H9 (cell line): Measurements from ENCODE around the gene GRIA4. TPM values are rescaled to one million over a fixed set of nuclear protein-coding genes. Genes with fewer than 3 reads are reported as not detected.

Experiments
- DNase-seq: peaks from one replicate; pipeline ENCODE4 v3.0.0-alpha.2; 2017
- H2AFZ ChIP-seq: one replicate; pipeline ENCODE4 v1.6.1; 2013; ENCODE audit warnings: mild to moderate bottlenecking, low read length, control low read depth, moderate library complexity
- H2AK5ac ChIP-seq: 2 replicates; pipeline ENCODE4 v1.6.1; 2013; ENCODE audit warnings: low read length, control low read depth, mixed read lengths; ENCODE audit not compliant: insufficient read length
- H2BK120ac ChIP-seq: one replicate; pipeline ENCODE4 v1.6.1; 2013; ENCODE audit warnings: low read depth, mild to moderate bottlenecking, low read length, control low read depth, inconsistent platforms; ENCODE audit not compliant: poor library complexity, severe bottlenecking
- H2BK12ac ChIP-seq: 2 replicates; pipeline ENCODE4 v1.6.1; 2013; ENCODE audit warnings: low read length, control low read depth, mixed read lengths, low read depth; ENCODE audit not compliant: insufficient read length
- H2BK15ac ChIP-seq: 2 replicates; pipeline ENCODE4 v1.6.1; 2013; ENCODE audit warnings: low read depth, low read length, control low read depth
- H2BK20ac ChIP-seq: one replicate; pipeline ENCODE4 v1.6.1; 2013; ENCODE audit warnings: low read depth, mild to moderate bottlenecking, low read length, control low read depth, inconsistent platforms; ENCODE audit not compliant: poor library complexity, severe bottlenecking
- H2BK5ac ChIP-seq: 2 replicates; pipeline ENCODE4 v1.6.1; 2013; ENCODE audit warnings: low read length, control low read depth, mixed read lengths; ENCODE audit not compliant: insufficient read length
- H3K14ac ChIP-seq: 2 replicates; pipeline ENCODE4 v1.6.1; 2013; ENCODE audit warnings: low read length, control low read depth; ENCODE audit not compliant: insufficient read depth
- H3K18ac ChIP-seq: 2 replicates; pipeline ENCODE4 v1.6.1; 2013; ENCODE audit warnings: low read depth, mild to moderate bottlenecking, mixed read lengths, low read length, control low read depth; ENCODE audit not compliant: insufficient read length
- H3K23ac ChIP-seq: 2 replicates; pipeline ENCODE4 v1.6.1; 2013; ENCODE audit warnings: low read length, control low read depth, mixed read lengths, low read depth; ENCODE audit not compliant: insufficient read length
- H3K23me2 ChIP-seq: 2 replicates; pipeline ENCODE4 v1.6.1; 2013; ENCODE audit warnings: low read depth, mild to moderate bottlenecking, mixed read lengths, low read length, control low read depth; ENCODE audit not compliant: insufficient read length, poor library complexity, severe bottlenecking
- H3K27ac ChIP-seq: 2 replicates; pipeline ENCODE4 v1.5.1; 2013; ENCODE audit warnings: low read length, control low read depth, mixed read lengths, low read depth; ENCODE audit not compliant: insufficient read length
- H3K27me3 ChIP-seq: 2 replicates; pipeline ENCODE4 v1.6.1; 2013; ENCODE audit warnings: low read length, control low read depth, inconsistent platforms; ENCODE audit not compliant: insufficient read depth
- H3K4ac ChIP-seq: 2 replicates; pipeline ENCODE4 v1.6.1; 2013; ENCODE audit warnings: low read depth, mild to moderate bottlenecking, control low read depth, inconsistent platforms, low read length, moderate library complexity
- H3K4me1 ChIP-seq: 2 replicates; pipeline ENCODE4 v1.6.1; 2013; ENCODE audit warnings: low read length, control low read depth, inconsistent platforms; ENCODE audit not compliant: insufficient read depth
- H3K4me2 ChIP-seq: 2 replicates; pipeline ENCODE4 v1.6.1; 2013; ENCODE audit warnings: low read length, control low read depth, mixed read lengths; ENCODE audit not compliant: insufficient read length, insufficient read depth
- H3K56ac ChIP-seq: 2 replicates; pipeline ENCODE4 v1.6.1; 2013; ENCODE audit warnings: low read depth, mild to moderate bottlenecking, mixed read lengths, low read length, control low read depth; ENCODE audit not compliant: insufficient read length
- H3K79me1 ChIP-seq: 2 replicates; pipeline ENCODE4 v1.6.1; 2013; ENCODE audit warnings: low read depth, mild to moderate bottlenecking, moderate library complexity, low read length, control low read depth, inconsistent platforms; ENCODE audit not compliant: insufficient read depth, poor library complexity, severe bottlenecking
- H3K79me2 ChIP-seq: 2 replicates; pipeline ENCODE4 v1.6.1; 2013; ENCODE audit warnings: low read length, control low read depth, inconsistent platforms; ENCODE audit not compliant: insufficient read depth
- H3K9ac ChIP-seq: 2 replicates; pipeline ENCODE4 v1.6.1; 2013; ENCODE audit warnings: low read length, control low read depth, mixed read lengths; ENCODE audit not compliant: insufficient read length; ENCODE audit errors: extremely low read depth
- H3K9me3 ChIP-seq: one replicate; pipeline ENCODE4 v1.6.1; 2013; ENCODE audit warnings: low read depth, low read length, inconsistent platforms; ENCODE audit not compliant: control insufficient read depth
- H3T11ph ChIP-seq: one replicate; pipeline ENCODE4 v1.6.1; 2013; ENCODE audit warnings: mild to moderate bottlenecking, low read length, control low read depth, inconsistent platforms
- H4K20me1 ChIP-seq: one replicate; pipeline ENCODE4 v1.6.1; 2013; ENCODE audit not compliant: control insufficient read depth, insufficient read length, insufficient read depth
- H4K5ac ChIP-seq: 2 replicates; pipeline ENCODE4 v1.6.1; 2013; ENCODE audit warnings: low read depth, mild to moderate bottlenecking, mixed read lengths, low read length, control low read depth; ENCODE audit not compliant: insufficient read length
- H4K8ac ChIP-seq: replicated peaks from 2 replicates; pipeline ENCODE4 v1.6.1; 2013; ENCODE audit warnings: low read length, control low read depth, mixed read lengths, low read depth; ENCODE audit not compliant: insufficient read length
- H4K91ac ChIP-seq: 2 replicates; pipeline ENCODE4 v1.6.1; 2013; ENCODE audit warnings: low read depth, mild to moderate bottlenecking, moderate library complexity, mixed read lengths, low read length, control low read depth; ENCODE audit not compliant: insufficient read length
- H3K27ac Mint-ChIP-seq, 3 experiments: 2 replicates in 2 of 3; 3 replicates in 1 of 3; pipeline ENCODE4 v1.8.0; 2020 to 2021; ENCODE audit warnings: mixed read lengths in 3 of 3, mild to moderate bottlenecking in 1 of 3, moderate library complexity in 1 of 3
- H3K27me3 Mint-ChIP-seq: 2 replicates; pipeline ENCODE4 v1.8.0; 2021; ENCODE audit warnings: low read depth, mild to moderate bottlenecking, moderate library complexity, mixed read lengths
- H3K36me3 Mint-ChIP-seq, 3 experiments: 2 replicates in 2 of 3; 3 replicates in 1 of 3; pipeline ENCODE4 v1.8.0; 2020 to 2021; ENCODE audit warnings: low read depth in 3 of 3, mixed read lengths in 3 of 3; ENCODE audit not compliant: insufficient read depth in 1 of 3
- H3K4me1 Mint-ChIP-seq, 2 experiments: 2 replicates each; pipeline ENCODE4 v1.8.0; 2020; ENCODE audit warnings: mixed read lengths in 2 of 2
- H3K4me3 Mint-ChIP-seq, 2 experiments: 2 replicates in 1 of 2; 3 replicates in 1 of 2; pipeline ENCODE4 v1.8.0; 2020 to 2021; ENCODE audit warnings: mild to moderate bottlenecking in 2 of 2, mixed read lengths in 2 of 2, moderate library complexity in 1 of 2
- H3K9me3 Mint-ChIP-seq, 2 experiments: 2 replicates in 1 of 2; 3 replicates in 1 of 2; pipeline ENCODE4 v1.8.0; 2020; ENCODE audit warnings: mild to moderate bottlenecking in 2 of 2, mixed read lengths in 2 of 2, moderate library complexity in 1 of 2
- WGBS: extraction: QIAGEN DNeasy Blood & Tissue Kit; methylation state at CpG from one replicate; pipeline ENCODE4 v1.1.7; 2013; ENCODE audit warnings: missing lambda C conversion rate, low lambda C conversion rate, mixed read lengths; ENCODE audit not compliant: insufficient read length; ENCODE audit errors: extremely low coverage; 5-methylcytosine and 5-hydroxymethylcytosine counted together
- total RNA-seq: library from RNA; stranded (reverse); gene quantifications from 2 replicates; pipeline ENCODE4 v1.2.1, GENCODE V29; 2021
- TF ChIP-seq, protein P1 (sequence below): fragments of 200-600 bp; sonication (generic); conservative IDR thresholded peaks from 3 replicates; pipeline ENCODE4 v1.8.0; 2021; ENCODE audit warnings: antibody characterized with exemption, mild to moderate bottlenecking

Gene GRIA4
- total RNA-seq, 1 experiment from 2014 or later = 0.83 TPM

DNA sequence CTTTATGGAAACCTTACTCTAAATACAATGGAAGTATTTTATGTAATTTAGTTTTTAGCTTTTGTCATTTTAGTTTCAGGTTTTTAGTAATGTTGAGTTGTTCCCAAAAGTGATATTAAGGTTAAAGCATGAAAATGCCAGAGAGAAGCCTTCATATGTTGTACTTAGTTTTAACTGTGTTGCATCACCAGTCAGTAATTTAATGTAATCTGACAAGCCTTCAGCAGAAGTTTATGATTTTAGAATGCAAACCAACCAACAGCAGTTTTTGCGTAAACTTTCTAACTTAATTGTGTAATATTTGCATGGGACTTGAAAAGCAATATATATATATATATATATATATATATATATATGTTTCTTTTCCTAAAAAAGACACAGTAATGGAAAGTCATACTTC lies 301.6 kb downstream of the GRIA4 start:
- Histone ChIP-seq H4K8ac (no peak overlapping the region), H3K9me3 (no peaks in the 10 kb centered on the region), H3T11ph (no peak overlapping the region), H2BK120ac (no peak overlapping the region), H3K4me1 (peaks cover 3% of the 10 kb centered on the region), H3K79me2 (no peaks in the 10 kb centered on the region), H2AFZ (no peak overlapping the region), H3K9ac (no peak overlapping the region), H2AK5ac (no peak overlapping the region), H2BK20ac (no peak overlapping the region), H4K5ac (no peak overlapping the region), H4K20me1 (no peaks in the 10 kb centered on the region), H3K4me2 (no peak overlapping the region), H4K91ac (no peak overlapping the region), H2BK12ac (no peak overlapping the region), H3K18ac (no peak overlapping the region), H3K27ac (no peak overlapping the region), H3K79me1 (no peaks in the 10 kb centered on the region), H3K23ac (no peak overlapping the region), H3K23me2 (no peaks in the 10 kb centered on the region), H2BK15ac (no peak overlapping the region), H2BK5ac (no peak overlapping the region), H3K4ac (no peak overlapping the region), H3K27me3 (no peaks in the 10 kb centered on the region), H3K14ac (no peak overlapping the region), H3K56ac (no peak overlapping the region)
- H3K4me1 Mint-ChIP-seq = peaks cover 9 to 10% of the 10 kb centered on the region in 2 experiments
- H3K27ac Mint-ChIP-seq = no peak overlapping the region
- no peaks in the 10 kb centered on the region for H3K36me3 Mint-ChIP-seq
- no CpG with 5 or more reads among the region's 1 CpG for WGBS
- TF ChIP-seq, protein P1, sequence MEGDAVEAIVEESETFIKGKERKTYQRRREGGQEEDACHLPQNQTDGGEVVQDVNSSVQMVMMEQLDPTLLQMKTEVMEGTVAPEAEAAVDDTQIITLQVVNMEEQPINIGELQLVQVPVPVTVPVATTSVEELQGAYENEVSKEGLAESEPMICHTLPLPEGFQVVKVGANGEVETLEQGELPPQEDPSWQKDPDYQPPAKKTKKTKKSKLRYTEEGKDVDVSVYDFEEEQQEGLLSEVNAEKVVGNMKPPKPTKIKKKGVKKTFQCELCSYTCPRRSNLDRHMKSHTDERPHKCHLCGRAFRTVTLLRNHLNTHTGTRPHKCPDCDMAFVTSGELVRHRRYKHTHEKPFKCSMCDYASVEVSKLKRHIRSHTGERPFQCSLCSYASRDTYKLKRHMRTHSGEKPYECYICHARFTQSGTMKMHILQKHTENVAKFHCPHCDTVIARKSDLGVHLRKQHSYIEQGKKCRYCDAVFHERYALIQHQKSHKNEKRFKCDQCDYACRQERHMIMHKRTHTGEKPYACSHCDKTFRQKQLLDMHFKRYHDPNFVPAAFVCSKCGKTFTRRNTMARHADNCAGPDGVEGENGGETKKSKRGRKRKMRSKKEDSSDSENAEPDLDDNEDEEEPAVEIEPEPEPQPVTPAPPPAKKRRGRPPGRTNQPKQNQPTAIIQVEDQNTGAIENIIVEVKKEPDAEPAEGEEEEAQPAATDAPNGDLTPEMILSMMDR = no peak
- DNase-seq = no peak
- H3K4me3 Mint-ChIP-seq = no peak overlapping the region
- H3K9me3 Mint-ChIP-seq = no peaks in the 10 kb centered on the region
- no peaks in the 10 kb centered on the region for H3K27me3 Mint-ChIP-seq
